K562 (cell line): ENCODE data around the gene BPTF. TPM values are rescaled to one million over a fixed set of nuclear protein-coding genes. Genes with fewer than 3 reads are reported as not detected.

Experiments
- ARID3B ChIP-seq: fragments of 250-450 bp; sonication (Bioruptor Pico); IDR thresholded peaks from 2 replicates; pipeline ENCODE4 v1.4.0; 2020; ENCODE audit warnings: borderline replicate concordance
- COPS2 ChIP-seq: fragments of 450-650 bp; conservative IDR thresholded peaks from 2 replicates; pipeline ENCODE4 v1.6.1; 2016; ENCODE audit warnings: mild to moderate bottlenecking, moderate library complexity
- ETV1 ChIP-seq: fragments of 450-650 bp; conservative IDR thresholded peaks from 2 replicates; pipeline ENCODE4 v1.6.1; 2016; ENCODE audit warnings: missing genetic modification characterization, control low read depth, low read depth, missing compliant biosample characterization
- FOS ChIP-seq: IDR thresholded peaks from 3 replicates; pipeline ENCODE4 v1.6.1; 2011; ENCODE audit not compliant: insufficient read length; ENCODE audit errors: extremely low read depth
- GMEB1 ChIP-seq: fragments of 250-450 bp; sonication (Bioruptor Pico); IDR thresholded peaks from 2 replicates; pipeline ENCODE4 v1.4.0; 2020; ENCODE audit warnings: mild to moderate bottlenecking
- HMGN3 ChIP-seq: IDR thresholded peaks from 2 replicates; pipeline ENCODE4 v1.6.1; 2011; ENCODE audit warnings: borderline replicate concordance, low read depth, mild to moderate bottlenecking, mixed read lengths, low read length; ENCODE audit not compliant: insufficient read length; ENCODE audit errors: extremely low read depth
- HNRNPL ChIP-seq: fragments of 200-400 bp; formaldehyde crosslinking; IDR thresholded peaks from 2 replicates; pipeline ENCODE4 v1.6.1; 2017; ENCODE audit warnings: low read depth, mild to moderate bottlenecking, low read length
- MYC ChIP-seq, 2 experiments: fragments of 250-450 bp in 1 of 2; sonication (Bioruptor Pico) in 1 of 2; IDR thresholded peaks; 2 replicates each; pipeline versions ENCODE4 v1.5.1 to v1.6.1; 2012 to 2021; ENCODE audit warnings: low read depth in 2 of 2, borderline replicate concordance in 1 of 2, improper control_type of control experiment in 1 of 2, low read length in 1 of 2, mild to moderate bottlenecking in 1 of 2, moderate library complexity in 1 of 2
- NFIC ChIP-seq: fragments of 450-650 bp; IDR thresholded peaks from 2 replicates; pipeline ENCODE4 v1.6.1; 2017; ENCODE audit warnings: mild to moderate bottlenecking, inconsistent platforms
- NONO ChIP-seq, 2 experiments: fragments of 200-400 bp in 1 of 2; fragments of 450-650 bp in 1 of 2; formaldehyde crosslinking in 1 of 2; IDR thresholded peaks; 2 replicates each; pipeline ENCODE4 v1.6.1; 2017; ENCODE audit warnings: low read depth in 2 of 2, mild to moderate bottlenecking in 2 of 2, moderate library complexity in 2 of 2, low read length in 1 of 2
- OTX1 ChIP-seq: fragments of 450-650 bp; formaldehyde crosslinking; IDR thresholded peaks from 2 replicates; pipeline ENCODE4 v1.4.0; 2022; ENCODE audit warnings: mild to moderate bottlenecking
- POLR3G ChIP-seq: IDR thresholded peaks from 2 replicates; pipeline ENCODE4 v1.6.1; 2011; ENCODE audit not compliant: insufficient read length, insufficient replicate concordance; ENCODE audit errors: extremely low read depth
- SIX5 ChIP-seq, 2 experiments: IDR thresholded peaks; 2 replicates each; pipeline ENCODE4 v1.6.1; 2011; ENCODE audit warnings: low read length in 2 of 2, borderline replicate concordance in 1 of 2, low read depth in 1 of 2, mild to moderate bottlenecking in 1 of 2, moderate library complexity in 1 of 2; ENCODE audit not compliant: insufficient read depth in 1 of 2
- SMARCE1 ChIP-seq: fragments of 450-650 bp; IDR thresholded peaks from 2 replicates; pipeline ENCODE4 v1.7.1; 2016; ENCODE audit warnings: mild to moderate bottlenecking
- TCF7L2 ChIP-seq: fragments of 150-350 bp; IDR thresholded peaks from 2 replicates; pipeline ENCODE4 v1.6.1; 2016; ENCODE audit warnings: low read depth, mild to moderate bottlenecking, low read length, moderate library complexity
- USF1 ChIP-seq: sonication (generic); formaldehyde crosslinking; IDR thresholded peaks from 2 replicates; pipeline ENCODE4 v1.9.0; 2022; ENCODE audit warnings: mild to moderate bottlenecking, missing genetic modification reagents
- YBX1 ChIP-seq: fragments of 450-650 bp; IDR thresholded peaks from 2 replicates; pipeline ENCODE4 v1.7.1; 2016; ENCODE audit warnings: mild to moderate bottlenecking
- ZBTB17 ChIP-seq: fragments of 450-650 bp; formaldehyde crosslinking; IDR thresholded peaks from 2 replicates; pipeline ENCODE4 v1.4.0; 2020; ENCODE audit warnings: mild to moderate bottlenecking
- ZBTB7A ChIP-seq: IDR thresholded peaks from 2 replicates; pipeline ENCODE4 v1.6.1; 2011; ENCODE audit warnings: low read depth, mild to moderate bottlenecking, low read length, moderate library complexity, borderline replicate concordance; ENCODE audit not compliant: control insufficient read depth
- ZNF174 ChIP-seq: fragments of 250-450 bp; sonication (Bioruptor Pico); IDR thresholded peaks from 2 replicates; pipeline ENCODE4 v1.4.0; 2020; ENCODE audit warnings: mild to moderate bottlenecking
- ZNF589 ChIP-seq: fragments of 200-800 bp; sonication (Bioruptor generic); IDR thresholded peaks from 2 replicates; pipeline ENCODE4 v1.6.1; 2016; ENCODE audit warnings: low read depth, missing genetic modification characterization, missing compliant biosample characterization
- ZNF655 ChIP-seq: fragments of 250-450 bp; sonication (Bioruptor Pico); IDR thresholded peaks from 2 replicates; pipeline ENCODE4 v1.5.0; 2021
- polyA plus RNA-seq, 8 experiments: library from polyadenylated mRNA; depleted of rRNA in 4 of 8; stranded (reverse) in 5 of 8; unstranded in 3 of 8; fragments of >200 nt; fragmentation: Nextera tagmentation in 2 of 8; fragmentation: Illumina TruSeq in 1 of 8; extraction: Ambion mirVana in 2 of 8; extraction: Trizol in 1 of 8; gene quantifications; 2 replicates each; pipeline versions ENCODE4 v1.2.1 to v1.2.3, GENCODE V29; 2011 to 2014; ENCODE audit warnings: inconsistent platforms in 1 of 8, missing spikeins in 1 of 8
- total RNA-seq, 7 experiments: library from RNA; depleted of rRNA in 6 of 7; stranded (reverse); fragments of >200 nt in 6 of 7; fragmentation: Illumina TruSeq in 2 of 7; extraction: Trizol in 2 of 7; gene quantifications; 2 replicates each; pipeline versions ENCODE4 v1.2.1 to v1.2.3, GENCODE V29; 2011 to 2021; ENCODE audit warnings: low replicate concordance in 1 of 7

The BPTF gene
- total and polyA plus RNA-seq, 9 of the 15 experiments (the other 6 are each of a cell fraction or from before 2014, with no cell fraction given) = 12.5 to 52.1 (median 26.9) TPM

- no peak for TF ChIP-seq ARID3B (CRISPR knock-in tag)
- TF ChIP-seq SIX5 (IDR thresholded peaks at IDR 0.05; ENCODE audit: borderline replicate concordance in 1 of 2, insufficient read depth in 1 of 2, low read depth in 1 of 2, low read length in 2 of 2) = no peak
- TF ChIP-seq NONO (IDR thresholded peaks at IDR 0.05; ENCODE audit: low read depth in 2 of 2, low read length in 1 of 2) = peak; percentile 64 to 75; a peak in 3 of 4 replicates
- peak; percentile 48; the same call in 1 of the 2 replicates for TF ChIP-seq ZBTB17 (CRISPR knock-in tag)
- no peak for TF ChIP-seq ZNF174 (CRISPR knock-in tag)
- TF ChIP-seq ZNF655 (CRISPR knock-in tag) = no peak
- TF ChIP-seq SMARCE1 = no peak
- TF ChIP-seq YBX1 = no peak
- TF ChIP-seq OTX1 = no peak
- no peak for TF ChIP-seq POLR3G
- peak; percentile 57 for TF ChIP-seq NFIC
- TF ChIP-seq TCF7L2 = no peak
- peak; percentile 49; the same call in 1 of the 2 replicates for TF ChIP-seq ZBTB7A
- TF ChIP-seq HNRNPL = peak; percentile 45; the same call in 1 of the 2 replicates
- no peak for TF ChIP-seq COPS2
- TF ChIP-seq ZNF589 (CRISPR knock-in tag) = no peak
- TF ChIP-seq HMGN3 = peak; percentile 78
- peak; percentile 95 for TF ChIP-seq USF1
- peak; percentile 85 for TF ChIP-seq GMEB1 (CRISPR knock-in tag)
- no peak for TF ChIP-seq FOS
- TF ChIP-seq MYC (IDR thresholded peaks at IDR 0.05; ENCODE audit: low read depth, low read length) = peak; percentile 74
- no peak for TF ChIP-seq MYC (CRISPR knock-in tag; IDR thresholded peaks at IDR 0.05; ENCODE audit: borderline replicate concordance, low read depth)
- TF ChIP-seq ETV1 (tag) = no peak
Measured at GRCh38 chr17:67824735-67825626, at the start of gene BPTF (continued).
